ENCODE results near the gene HIF3A. TPM values are rescaled to one million over a fixed set of nuclear protein-coding genes. Genes with fewer than 3 reads are reported as not detected.

The HIF3A gene
- total RNA-seq, 1 donor from 2014 or later = 87.7 TPM

GRCh38 chr19:46367426-46367825, 70.6 kb downstream of the HIF3A start:
- no peak for DNase-seq
- peaks cover 45% of the 10 kb centered on the region for H3K4me1 ChIP-seq
- intact Hi-C loops (cut with micrococcal nuclease) = no loop called here
- no peaks in the 10 kb centered on the region for H3K27me3 ChIP-seq (ENCODE audit: low read depth)
- H3K4me3 ChIP-seq = no peak overlapping the region
- peak overlapping the region; percentile 48 for H3K27ac ChIP-seq (replicated peaks)
- TF ChIP-seq, protein P1, sequence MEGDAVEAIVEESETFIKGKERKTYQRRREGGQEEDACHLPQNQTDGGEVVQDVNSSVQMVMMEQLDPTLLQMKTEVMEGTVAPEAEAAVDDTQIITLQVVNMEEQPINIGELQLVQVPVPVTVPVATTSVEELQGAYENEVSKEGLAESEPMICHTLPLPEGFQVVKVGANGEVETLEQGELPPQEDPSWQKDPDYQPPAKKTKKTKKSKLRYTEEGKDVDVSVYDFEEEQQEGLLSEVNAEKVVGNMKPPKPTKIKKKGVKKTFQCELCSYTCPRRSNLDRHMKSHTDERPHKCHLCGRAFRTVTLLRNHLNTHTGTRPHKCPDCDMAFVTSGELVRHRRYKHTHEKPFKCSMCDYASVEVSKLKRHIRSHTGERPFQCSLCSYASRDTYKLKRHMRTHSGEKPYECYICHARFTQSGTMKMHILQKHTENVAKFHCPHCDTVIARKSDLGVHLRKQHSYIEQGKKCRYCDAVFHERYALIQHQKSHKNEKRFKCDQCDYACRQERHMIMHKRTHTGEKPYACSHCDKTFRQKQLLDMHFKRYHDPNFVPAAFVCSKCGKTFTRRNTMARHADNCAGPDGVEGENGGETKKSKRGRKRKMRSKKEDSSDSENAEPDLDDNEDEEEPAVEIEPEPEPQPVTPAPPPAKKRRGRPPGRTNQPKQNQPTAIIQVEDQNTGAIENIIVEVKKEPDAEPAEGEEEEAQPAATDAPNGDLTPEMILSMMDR (IDR thresholded peaks at IDR 0.05; ENCODE audit: borderline replicate concordance) = no peak
- H3K9me3 ChIP-seq (replicated peaks) = no peaks in the 10 kb centered on the region
- H3K36me3 ChIP-seq = peaks cover 20% of the 10 kb centered on the region

- intact Hi-C loops (cut with micrococcal nuclease) = no loop called here
- no peak for DNase-seq
- no peak overlapping the region for H3K27ac ChIP-seq (replicated peaks)
- H3K36me3 ChIP-seq = peaks cover 20% of the 10 kb centered on the region
- TF ChIP-seq, protein P1 (IDR thresholded peaks at IDR 0.05; ENCODE audit: borderline replicate concordance) = no peak
- H3K9me3 ChIP-seq (replicated peaks) = no peaks in the 10 kb centered on the region
- H3K27me3 ChIP-seq (ENCODE audit: low read depth) = no peaks in the 10 kb centered on the region
- no peak overlapping the region for H3K4me3 ChIP-seq
- H3K4me1 ChIP-seq = peaks cover 52% of the 10 kb centered on the region
Observed at GRCh38 chr19:46368116-46368515, 71.3 kb downstream of the HIF3A start.

- H3K4me3 ChIP-seq = no peak overlapping the region
- no peak overlapping the region for H3K27ac ChIP-seq (replicated peaks)
- no peak for DNase-seq
- TF ChIP-seq, protein P1 (IDR thresholded peaks at IDR 0.05; ENCODE audit: borderline replicate concordance) = no peak
- intact Hi-C loops (cut with micrococcal nuclease) = no loop called here
- peaks cover 67% of the 10 kb centered on the region for H3K4me1 ChIP-seq
- peaks cover 7% of the 10 kb centered on the region for H3K36me3 ChIP-seq
- no peaks in the 10 kb centered on the region for H3K27me3 ChIP-seq (ENCODE audit: low read depth)
- no peaks in the 10 kb centered on the region for H3K9me3 ChIP-seq (replicated peaks)
Observed at GRCh38 chr19:46369817-46370216, 73.0 kb downstream of the HIF3A start.

DNA sequence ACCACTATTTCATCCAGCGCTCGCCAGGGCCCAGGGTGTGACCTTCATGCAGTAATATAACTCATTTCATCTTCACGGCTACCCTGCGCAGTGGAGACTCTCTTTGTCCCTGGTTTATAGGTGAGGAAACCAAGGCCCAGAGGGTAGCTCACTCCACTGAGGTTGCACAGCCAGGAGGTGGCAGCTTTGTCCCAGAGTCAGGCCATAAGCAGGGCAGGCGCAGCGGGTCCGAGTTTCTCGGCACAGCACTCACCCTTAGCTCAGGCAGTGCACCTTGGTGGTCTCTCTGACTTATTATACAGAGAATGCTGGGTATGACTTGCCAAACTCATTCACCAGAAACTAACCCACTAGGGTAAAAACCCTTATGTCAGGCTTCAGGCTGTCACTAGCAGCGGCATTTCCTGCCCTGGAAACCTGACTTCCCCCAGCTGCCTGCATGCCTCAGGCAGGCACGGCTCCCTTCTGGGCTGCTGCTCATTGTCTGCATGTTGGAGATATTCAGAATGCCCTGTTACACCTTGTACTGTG, 74.6 kb downstream of the HIF3A start:
- peaks cover 55% of the 10 kb centered on the region for H3K4me1 ChIP-seq
- peak overlapping the region; percentile 45 for H3K27ac ChIP-seq (replicated peaks)
- H3K4me3 ChIP-seq = no peak overlapping the region
- no peaks in the 10 kb centered on the region for H3K27me3 ChIP-seq (ENCODE audit: low read depth)
- DNase-seq = no peak
- intact Hi-C loops (cut with micrococcal nuclease) = no loop called here
- H3K9me3 ChIP-seq (replicated peaks) = no peaks in the 10 kb centered on the region
- TF ChIP-seq, protein P1 (IDR thresholded peaks at IDR 0.05; ENCODE audit: borderline replicate concordance) = no peak
- peaks cover 15% of the 10 kb centered on the region for H3K36me3 ChIP-seq

- Histone ChIP-seq H3K36me3 (peaks cover 17% of the 10 kb centered on the region), H3K27ac (replicated peaks) (peak overlapping the region; percentile 74), H3K4me3 (no peak overlapping the region), H3K4me1 (peaks cover 52% of the 10 kb centered on the region), H3K9me3 (replicated peaks) (no peaks in the 10 kb centered on the region), H3K27me3 (ENCODE audit: low read depth) (no peaks in the 10 kb centered on the region)
- intact Hi-C loops (cut with micrococcal nuclease) = no loop called here
- DNase-seq = no peak
- TF ChIP-seq, protein P1 (IDR thresholded peaks at IDR 0.05; ENCODE audit: borderline replicate concordance) = peak; percentile 21
Observed at GRCh38 chr19:46372901-46373490, 76.2 kb downstream of the HIF3A start.

All from left ventricle myocardium inferior (tissue), 1 donor.